Psoas muscle (tissue), 8 donors: ENCODE data around the gene SLC13A3. TPM values are rescaled to one million over a fixed set of nuclear protein-coding genes. Genes with fewer than 3 reads are reported as not detected.

Experiments
- ATAC-seq, 4 donors: fragments of 200-7000 bp; cut with Tn5 transposase; one replicate each; pipeline ENCODE4 v1.9.1; 2020; ENCODE audit warnings: moderate library complexity in 3 of 4, mild to moderate bottlenecking in 2 of 4
- DNase-seq, 2 donors: peaks; one replicate each; pipeline ENCODE4 v3.0.0-alpha.2; 2020
- H3K27ac ChIP-seq: fragments of 200-600 bp; one replicate; pipeline ENCODE4 v1.8.0; 2022
- H3K27me3 ChIP-seq, 3 donors: fragments of 200-600 bp in 1 of 3; one replicate each; pipeline versions ENCODE4 v1.6.1 to v1.8.0; 2013 to 2022; ENCODE audit warnings: low read length in 2 of 3, mild to moderate bottlenecking in 2 of 3, moderate library complexity in 1 of 3; ENCODE audit not compliant: insufficient read depth in 3 of 3
- H3K36me3 ChIP-seq, 2 donors: fragments of 200-600 bp in 1 of 2; one replicate each; pipeline versions ENCODE4 v1.6.1 to v1.8.0; 2013 to 2022; ENCODE audit warnings: low read depth in 1 of 2, mild to moderate bottlenecking in 1 of 2, moderate library complexity in 1 of 2; ENCODE audit not compliant: insufficient read depth in 1 of 2
- H3K4me1 ChIP-seq: fragments of 200-600 bp; one replicate; pipeline ENCODE4 v1.8.0; 2022
- H3K4me3 ChIP-seq: fragments of 200-600 bp; one replicate; pipeline ENCODE4 v1.8.0; 2022; ENCODE audit warnings: mild to moderate bottlenecking
- H3K9me3 ChIP-seq: fragments of 200-600 bp; one replicate; pipeline ENCODE4 v1.8.0; 2022
- CTCF ChIP-seq: fragments of 200-600 bp; IDR thresholded peaks from one replicate; pipeline ENCODE4 v1.8.0; 2022; ENCODE audit warnings: antibody characterized with exemption
- WGBS, 3 donors: extraction: QIAGEN DNeasy Blood & Tissue Kit; methylation state at CpG; one replicate each; pipeline versions ENCODE4 v1.1.6 to v1.1.7; 2013; 5-methylcytosine and 5-hydroxymethylcytosine counted together
- intact Hi-C, 2 donors: fragments of 100-400 bp; cut with DNase I; formaldehyde crosslinking; loops; one replicate each; pipeline versions ENCODE4 v1.11.0 to v1.14.2; 2022
- polyA plus RNA-seq, 3 donors: library from polyadenylated mRNA; stranded (reverse); fragments of 200-250 nt; gene quantifications; one replicate each; pipeline ENCODE4 v1.2.3, GENCODE V29; 2013
- total RNA-seq, 4 donors: library from RNA; stranded (reverse); fragmentation: NEBNext Ultra II Directional in 2 of 4; extraction: Animal tissue kit (Norgen Biotek cat#: 25700) in 2 of 4; gene quantifications; one replicate each; pipeline versions ENCODE4 v1.2.1 to v1.2.4, GENCODE V29; 2021 to 2023
- donor health status: healthy with polysubstance abuse.
- donor health status: DM: no; HTN: no; CAD: no; lungs with moderate emphysema.
- donor health status: Bipolar disorder and iron deficiency.
- donor health status: healthy.
- donor health status: DM: yes; HTN: yes; CAD: no.
- donor health status: DM: no; HTN: no; CAD: no.
- donor health status: DM: no; HTN: no; CAD: no.
- donor health status: DM: yes; HTN: yes; CAD: no.

SLC13A3 gene
- total and polyA plus RNA-seq, 7 donors, result 0.04 to 0.38 (median 0.15) TPM

GRCh38 chr20:46548688-46549087 lies 102.6 kb downstream of the SLC13A3 start:
- intact Hi-C loops, result no loop called here
- Histone ChIP-seq H3K4me3 (no peak overlapping the region), H3K27me3 (no peaks in the 10 kb centered on the region), H3K9me3 (no peaks in the 10 kb centered on the region), H3K27ac (no peak overlapping the region), H3K36me3 (no peaks in the 10 kb centered on the region), H3K4me1 (no peaks in the 10 kb centered on the region)
- 80 to 82% (median 80%) methylated on average over 5 of the region's 5 CpGs for WGBS, 3 donors
- ATAC-seq, result no peak
- DNase-seq, result no peak
- TF ChIP-seq CTCF, result no peak

- Histone ChIP-seq H3K36me3 (no peaks in the 10 kb centered on the region), H3K9me3 (no peaks in the 10 kb centered on the region), H3K4me1 (no peaks in the 10 kb centered on the region), H3K27ac (no peak overlapping the region), H3K27me3 (no peaks in the 10 kb centered on the region), H3K4me3 (no peak overlapping the region)
- TF ChIP-seq CTCF, result no peak
- intact Hi-C loops, result no loop called here
- 78 to 83% (median 83%) methylated on average over 6 of the region's 6 CpGs for WGBS, 3 donors
- ATAC-seq (no peak), DNase-seq (no peak)
Observed at GRCh38 chr20:46547995-46548394, 103.3 kb downstream of the SLC13A3 start.

GRCh38 chr20:46546936-46547335 lies 104.3 kb downstream of the SLC13A3 start:
- no peak overlapping the region for H3K27ac ChIP-seq
- 58 to 68% (median 62%) methylated on average over 6 of the region's 6 CpGs for WGBS, 3 donors
- DNase-seq (no peak), ATAC-seq (no peak)
- peaks cover 0 to 3% (median 0%) of the 10 kb centered on the region in 3 donors for H3K27me3 ChIP-seq
- TF ChIP-seq CTCF, result no peak
- intact Hi-C loops, result no loop called here
- no peaks in the 10 kb centered on the region for H3K36me3 ChIP-seq
- H3K4me3 ChIP-seq, result no peak overlapping the region
- no peaks in the 10 kb centered on the region for H3K9me3 ChIP-seq
- H3K4me1 ChIP-seq, result no peaks in the 10 kb centered on the region

GRCh38 chr20:46546298-46546697 lies 105.0 kb downstream of the SLC13A3 start:
- WGBS, 3 donors, result 66 to 78% (median 71%) methylated on average over 3 of the region's 3 CpGs
- ATAC-seq, result no peak
- Histone ChIP-seq H3K4me3 (no peak overlapping the region), H3K9me3 (no peaks in the 10 kb centered on the region), H3K27me3 (peaks cover 0 to 9% (median 3%) of the 10 kb centered on the region in 3 donors), H3K27ac (no peak overlapping the region), H3K4me1 (no peaks in the 10 kb centered on the region), H3K36me3 (no peaks in the 10 kb centered on the region)
- DNase-seq, result no peak
- no peak for TF ChIP-seq CTCF
- intact Hi-C loops, result no loop called here

GRCh38 chr20:46545827-46546138 lies 105.5 kb downstream of the SLC13A3 start:
- H3K4me1 ChIP-seq, result no peaks in the 10 kb centered on the region
- DNase-seq (no peak), ATAC-seq (no peak)
- no peak overlapping the region for H3K27ac ChIP-seq
- H3K36me3 ChIP-seq, result no peaks in the 10 kb centered on the region
- intact Hi-C loops, result no loop called here
- TF ChIP-seq CTCF, result no peak
- H3K4me3 ChIP-seq, result no peak overlapping the region
- 84 to 86% (median 85%) methylated on average over 9 of the region's 9 CpGs for WGBS, 3 donors
- peaks cover 0 to 14% (median 3%) of the 10 kb centered on the region in 3 donors for H3K27me3 ChIP-seq
- no peaks in the 10 kb centered on the region for H3K9me3 ChIP-seq
